HFF-Myc (cell line): ENCODE data around the gene ZBTB17.
"Not testable (repeated sequence)": the region's sequence is repeated elsewhere in the genome, so short reads cannot be mapped to it uniquely, and the experiment has no call there.

ENCODE experiments used
- DNase-seq: peaks from one replicate; pipeline ENCODE4 v3.0.0-alpha.2; 2011; ENCODE audit warnings: low read depth; ENCODE audit errors: extremely low read depth
- H3K4me3 ChIP-seq: replicated peaks from 2 replicates; pipeline ENCODE4 v1.5.1; 2011; ENCODE audit warnings: low read depth, mild to moderate bottlenecking, control low read depth, low read length
- TF ChIP-seq, protein P1 (sequence below): IDR thresholded peaks from 2 replicates; pipeline ENCODE4 v1.5.1; 2012; ENCODE audit warnings: mild to moderate bottlenecking, low read depth, low read length, control low read depth; ENCODE audit errors: missing control alignments

Gene ZBTB17

DNA sequence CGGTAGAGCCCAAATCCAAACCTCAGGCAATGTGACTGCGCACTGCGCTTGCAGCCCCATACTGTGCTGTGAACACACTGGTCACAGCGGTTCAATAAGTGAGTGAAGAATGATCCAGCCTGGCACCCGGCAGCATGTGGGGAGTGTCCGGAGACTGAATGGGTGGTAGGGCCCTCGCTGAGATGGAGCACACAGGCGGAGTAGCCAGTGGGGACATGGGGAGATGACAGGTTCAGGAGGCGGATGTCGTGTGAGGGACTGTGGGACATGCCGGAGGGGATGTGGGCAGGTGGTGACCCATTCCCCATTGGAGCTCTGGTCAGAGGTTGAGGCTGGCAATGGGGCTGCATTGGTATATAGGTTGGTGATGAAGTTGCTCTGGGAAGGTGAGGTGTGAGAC lies 33.8 kb upstream of the ZBTB17 start:
- TF ChIP-seq, protein P1, sequence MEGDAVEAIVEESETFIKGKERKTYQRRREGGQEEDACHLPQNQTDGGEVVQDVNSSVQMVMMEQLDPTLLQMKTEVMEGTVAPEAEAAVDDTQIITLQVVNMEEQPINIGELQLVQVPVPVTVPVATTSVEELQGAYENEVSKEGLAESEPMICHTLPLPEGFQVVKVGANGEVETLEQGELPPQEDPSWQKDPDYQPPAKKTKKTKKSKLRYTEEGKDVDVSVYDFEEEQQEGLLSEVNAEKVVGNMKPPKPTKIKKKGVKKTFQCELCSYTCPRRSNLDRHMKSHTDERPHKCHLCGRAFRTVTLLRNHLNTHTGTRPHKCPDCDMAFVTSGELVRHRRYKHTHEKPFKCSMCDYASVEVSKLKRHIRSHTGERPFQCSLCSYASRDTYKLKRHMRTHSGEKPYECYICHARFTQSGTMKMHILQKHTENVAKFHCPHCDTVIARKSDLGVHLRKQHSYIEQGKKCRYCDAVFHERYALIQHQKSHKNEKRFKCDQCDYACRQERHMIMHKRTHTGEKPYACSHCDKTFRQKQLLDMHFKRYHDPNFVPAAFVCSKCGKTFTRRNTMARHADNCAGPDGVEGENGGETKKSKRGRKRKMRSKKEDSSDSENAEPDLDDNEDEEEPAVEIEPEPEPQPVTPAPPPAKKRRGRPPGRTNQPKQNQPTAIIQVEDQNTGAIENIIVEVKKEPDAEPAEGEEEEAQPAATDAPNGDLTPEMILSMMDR: no peak
- DNase-seq: no peak
- H3K4me3 ChIP-seq: no peak overlapping the region

DNA sequence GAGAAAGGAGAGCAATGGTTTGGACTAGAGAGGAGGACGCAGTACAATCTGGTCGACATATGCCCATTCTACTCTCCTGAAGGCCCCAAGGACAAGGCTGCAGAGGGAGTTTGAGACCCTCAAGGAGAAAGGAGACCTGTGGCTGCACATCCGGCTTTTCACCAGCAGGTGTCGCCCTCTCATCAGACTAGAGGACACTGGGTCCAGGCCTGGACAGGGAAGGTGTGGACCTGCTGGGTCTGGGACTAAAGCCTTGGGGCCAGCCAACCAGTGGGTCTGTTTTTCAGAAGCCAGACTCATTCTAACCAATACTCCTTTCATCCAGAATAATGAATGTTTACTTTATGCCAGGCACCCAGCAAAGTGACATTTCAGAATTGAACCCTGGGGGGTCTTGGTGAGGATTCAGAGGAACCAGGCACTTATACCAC lies 33.1 kb upstream of the ZBTB17 start:
- no peak overlapping the region for H3K4me3 ChIP-seq
- TF ChIP-seq, protein P1: peak; percentile 96
- DNase-seq: peak; percentile 39

DNA sequence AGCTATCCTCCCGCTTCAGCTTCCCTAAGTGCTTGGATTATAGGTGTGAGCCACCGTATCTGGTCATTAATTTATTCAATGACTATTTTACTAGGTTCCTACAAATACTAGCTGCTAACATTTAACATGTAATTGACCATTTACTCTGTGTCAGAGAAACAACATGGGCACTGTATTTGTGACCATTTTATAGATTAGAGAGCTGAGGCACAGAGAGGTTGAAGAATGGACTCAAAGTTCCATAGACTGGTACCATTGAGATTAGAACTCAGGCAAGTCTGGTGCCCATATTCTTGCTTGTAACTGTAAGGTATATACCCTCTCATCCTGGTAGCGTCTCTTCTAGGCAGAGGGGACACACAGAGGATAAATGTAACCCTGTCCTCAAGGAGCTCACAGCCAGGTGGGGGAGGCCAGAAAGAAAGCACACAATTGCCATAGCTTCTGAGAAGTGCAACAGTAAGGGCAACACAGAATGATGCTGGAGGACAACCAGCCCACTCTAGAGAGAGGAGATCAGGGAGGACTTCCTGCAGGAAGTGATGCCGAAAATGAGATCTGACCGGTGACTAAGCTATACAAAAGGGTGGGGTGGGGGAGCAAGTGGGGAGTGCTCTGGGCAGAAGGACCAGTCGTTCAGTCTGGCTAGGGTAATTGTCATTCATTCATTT lies 31.9 kb upstream of the ZBTB17 start:
- no peak overlapping the region for H3K4me3 ChIP-seq
- no peak for DNase-seq
- TF ChIP-seq, protein P1: no peak

DNA sequence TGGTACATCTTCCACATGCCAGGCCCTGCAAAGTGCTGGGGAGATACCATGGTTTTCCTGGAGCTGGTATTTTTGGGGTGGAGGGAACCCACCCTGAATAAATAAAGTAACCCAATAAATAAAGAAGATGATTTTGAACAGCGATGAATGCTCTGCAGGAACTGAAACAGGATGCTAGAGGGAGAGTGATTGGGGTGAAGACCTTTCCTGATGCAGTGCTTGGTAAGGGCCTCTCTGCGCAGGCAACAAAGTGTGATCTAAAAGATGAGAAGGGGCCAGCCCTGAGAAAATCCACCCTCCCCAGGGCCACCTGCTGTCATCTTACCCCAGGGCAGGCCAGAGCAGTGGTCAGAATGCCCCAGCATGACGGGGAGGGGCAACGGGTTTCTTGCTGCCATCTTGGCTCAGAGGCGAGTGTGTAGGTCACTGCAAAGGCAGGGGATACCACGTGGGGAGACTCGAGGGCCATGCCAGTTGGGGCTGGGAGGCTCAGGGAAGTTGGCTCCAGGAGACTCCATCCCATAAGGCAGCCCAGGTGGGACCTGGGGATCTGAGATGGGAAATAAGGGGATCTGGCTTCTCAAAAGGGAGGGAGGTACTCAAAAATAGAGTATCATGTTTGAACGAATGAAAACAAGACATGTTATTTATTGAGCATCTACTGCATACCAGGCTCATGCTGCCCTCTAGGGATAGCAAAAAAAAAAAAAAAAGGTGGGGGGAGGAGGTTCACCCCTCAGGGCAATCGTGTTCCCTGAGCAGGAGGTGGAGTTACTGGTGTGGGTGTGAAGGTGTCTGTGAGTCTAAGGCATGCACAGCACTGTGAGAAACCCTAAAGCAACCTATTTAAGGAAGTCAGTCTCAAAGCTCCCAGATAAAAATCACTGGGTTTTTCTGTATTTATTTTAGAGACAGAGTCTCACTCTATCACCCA lies 30.9 kb upstream of the ZBTB17 start:
- TF ChIP-seq, protein P1: peak; percentile 13
- DNase-seq: no peak

DNA sequence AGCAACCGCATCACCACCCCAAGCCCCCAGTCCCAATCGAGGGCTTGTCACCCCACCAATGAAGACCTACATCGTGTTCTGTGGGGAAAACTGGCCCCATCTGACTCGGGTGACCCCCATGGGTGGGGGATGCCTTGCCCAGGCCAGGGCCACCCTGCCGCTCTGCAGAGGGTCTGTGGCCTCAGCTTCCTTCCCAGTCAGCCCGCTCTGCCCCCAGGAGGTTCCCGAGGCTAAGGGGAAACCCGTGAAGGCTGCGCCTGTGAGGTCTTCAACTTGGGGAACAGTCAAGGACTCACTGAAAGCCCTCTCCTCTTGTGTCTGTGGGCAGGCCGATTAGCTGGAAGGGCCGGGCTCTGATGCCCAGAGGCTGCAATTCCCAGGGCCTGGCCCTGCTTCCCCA lies 30.1 kb upstream of the ZBTB17 start:
- TF ChIP-seq, protein P1: no peak
- no peak overlapping the region for H3K4me3 ChIP-seq
- DNase-seq: no peak

More for the DNA sequence above, 30.9 kb upstream of the ZBTB17 start:
- H3K4me3 ChIP-seq: no peak overlapping the region

DNA sequence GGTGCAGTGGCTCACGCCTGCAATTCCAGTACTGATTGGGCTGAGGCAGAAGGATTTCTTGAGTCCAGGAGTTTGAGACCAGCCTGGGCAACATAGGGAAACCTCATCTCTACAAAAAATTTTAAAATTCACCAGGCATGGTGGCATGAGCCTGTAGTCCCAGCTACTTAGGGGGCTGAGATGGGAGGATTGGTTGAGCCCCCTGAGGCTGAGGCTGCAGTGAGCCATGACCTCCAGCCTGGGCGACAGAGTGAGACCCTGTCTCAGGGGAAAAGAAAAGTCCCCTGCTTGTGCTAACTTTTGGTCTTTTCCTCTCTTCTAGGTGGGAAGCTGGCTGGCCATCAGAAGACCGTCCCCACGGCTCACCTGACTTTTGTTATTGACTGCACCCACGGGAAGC lies 29.7 kb upstream of the ZBTB17 start:
- TF ChIP-seq, protein P1: no peak

DNA sequence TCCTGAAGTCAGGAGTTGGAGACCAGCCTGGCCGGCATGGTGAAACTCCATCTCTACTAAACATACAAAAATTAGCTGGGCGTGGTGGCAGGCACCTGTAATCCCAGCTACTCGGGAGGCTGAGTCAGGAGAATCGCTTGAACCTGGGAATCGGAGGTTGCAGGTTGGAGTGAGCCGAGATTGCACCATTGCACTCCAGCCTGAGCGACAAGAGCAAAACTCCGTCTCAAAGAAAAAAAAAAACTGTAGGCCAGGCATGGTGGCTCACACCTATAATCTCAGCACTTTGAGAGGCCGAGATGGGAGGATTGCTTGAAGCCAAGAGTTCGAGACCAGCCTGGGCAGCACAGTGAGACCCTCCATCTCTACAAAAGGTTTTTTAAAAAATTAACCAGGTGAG lies 25.4 kb upstream of the ZBTB17 start:
- DNase-seq, H3K4me3 ChIP-seq: not testable (repeated sequence)

More for the DNA sequence above, 29.7 kb upstream of the ZBTB17 start:
- no peak overlapping the region for H3K4me3 ChIP-seq
- DNase-seq: no peak
